M059J (cell line): ENCODE results near the gene ZNF18. TPM values are rescaled to one million over a fixed set of nuclear protein-coding genes. Genes with fewer than 3 reads are reported as not detected.
A peak's percentile ranks its signal among the peaks of the same experiment; 100 is the strongest.
"Not testable (repeated sequence)": the region's sequence is repeated elsewhere in the genome, so short reads cannot be mapped to it uniquely, and the experiment has no call there.

Experiments used
- DNase-seq: peaks from one replicate; pipeline ENCODE4 v3.0.0-alpha.2; 2012; ENCODE audit warnings: low read depth
- total RNA-seq: library from RNA; depleted of rRNA; stranded (reverse); fragments of >200 nt; shearing (Covaris generic); gene quantifications from 2 replicates; pipeline ENCODE4 v1.2.3, GENCODE V29; 2014

ZNF18 gene
- total RNA-seq, 1 experiment from 2014 or later, result 5.7 TPM

DNA sequence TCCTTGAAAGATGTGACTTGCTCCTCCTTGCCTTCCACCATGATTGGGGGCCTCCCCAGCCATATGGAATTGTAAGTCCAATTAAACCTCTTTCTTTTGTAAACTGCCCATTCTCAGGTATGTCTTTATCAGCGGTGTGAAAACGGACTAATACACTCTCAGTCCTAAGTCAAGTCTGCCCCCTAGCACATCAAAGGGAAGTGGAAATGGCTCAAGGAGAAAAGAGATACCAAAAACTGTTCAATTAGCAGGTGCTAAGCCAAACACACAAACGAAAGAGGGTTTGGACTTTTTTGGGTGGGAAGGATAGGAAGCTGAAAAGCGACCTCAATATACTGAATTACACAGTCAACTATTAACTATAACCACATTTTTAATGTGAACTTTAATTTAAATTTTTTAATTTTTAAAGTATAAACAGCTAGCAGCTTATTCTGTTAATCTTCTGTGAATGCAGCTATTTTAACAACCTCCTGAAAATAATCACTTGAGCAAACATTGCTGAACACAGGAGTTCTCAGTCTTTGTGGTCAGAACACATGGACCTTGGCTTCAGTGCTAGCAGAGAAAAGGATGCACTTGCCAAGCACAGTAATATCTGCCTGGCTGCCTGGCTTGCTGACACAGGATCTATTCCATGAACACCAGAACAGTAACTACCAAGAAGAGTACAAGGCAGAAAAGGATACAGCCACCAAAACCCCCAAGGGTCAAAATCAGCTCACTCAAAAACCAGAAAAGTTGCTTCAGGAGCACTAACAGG is 10.9 kb downstream of the ZNF18 start:
- DNase-seq, result no peak

DNA sequence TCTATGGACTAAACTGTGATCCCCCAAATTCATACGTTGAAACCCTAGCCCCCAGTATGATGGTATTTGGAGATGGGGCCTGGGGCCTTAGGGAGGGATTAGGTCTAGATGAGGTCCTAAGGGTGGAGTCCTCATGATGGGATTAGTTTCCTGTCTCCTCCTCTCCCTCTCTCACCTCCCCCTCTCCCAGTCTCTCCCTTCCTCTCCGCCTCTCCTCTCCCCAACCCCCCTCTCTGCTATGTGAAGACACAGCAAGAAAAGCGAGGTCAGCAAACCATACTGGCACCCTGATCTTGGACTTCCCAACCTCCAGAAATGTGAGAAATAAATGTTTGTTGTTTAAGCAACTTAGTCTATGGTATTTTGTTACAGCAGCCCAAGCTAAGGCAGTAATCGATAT is 15.4 kb downstream of the ZNF18 start:
- no peak for DNase-seq

DNA sequence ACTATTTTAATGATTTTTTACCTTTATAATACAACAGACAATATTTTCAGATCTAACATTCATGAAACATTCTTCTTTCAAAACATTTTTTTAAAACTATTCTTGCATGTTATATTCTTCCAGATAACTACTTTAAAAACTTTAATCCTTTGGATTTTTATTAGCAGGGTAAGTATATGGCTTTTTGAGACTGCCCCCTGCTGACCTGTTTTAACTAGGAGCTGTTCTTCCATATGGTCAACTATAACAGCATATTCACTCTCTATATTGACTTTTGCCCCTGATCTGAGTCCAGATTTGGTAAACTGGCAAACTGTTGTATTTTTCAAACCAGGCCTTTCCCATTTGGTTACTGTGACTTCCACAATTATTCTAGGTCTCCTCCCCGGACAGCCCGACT is 16.5 kb downstream of the ZNF18 start:
- DNase-seq, result no peak

DNA sequence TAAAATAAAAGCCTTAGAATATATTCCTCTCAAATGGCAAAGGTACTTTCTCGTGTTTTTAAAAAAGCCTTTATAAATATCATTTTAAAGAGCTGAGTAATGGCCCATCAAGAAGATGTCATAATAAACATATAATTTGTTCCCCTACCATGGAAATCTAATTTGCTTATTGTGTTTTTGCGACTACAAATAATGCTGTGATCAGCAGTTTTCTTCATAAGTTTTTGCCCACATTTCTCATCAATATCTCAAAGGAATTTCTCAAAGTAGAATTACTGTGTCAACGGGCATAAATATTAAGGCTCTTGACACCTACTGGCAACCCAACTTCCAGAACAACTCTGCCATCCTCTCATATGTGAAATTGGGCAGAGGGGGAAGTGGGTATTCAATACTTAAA is 17.5 kb downstream of the ZNF18 start:
- no peak for DNase-seq

DNA sequence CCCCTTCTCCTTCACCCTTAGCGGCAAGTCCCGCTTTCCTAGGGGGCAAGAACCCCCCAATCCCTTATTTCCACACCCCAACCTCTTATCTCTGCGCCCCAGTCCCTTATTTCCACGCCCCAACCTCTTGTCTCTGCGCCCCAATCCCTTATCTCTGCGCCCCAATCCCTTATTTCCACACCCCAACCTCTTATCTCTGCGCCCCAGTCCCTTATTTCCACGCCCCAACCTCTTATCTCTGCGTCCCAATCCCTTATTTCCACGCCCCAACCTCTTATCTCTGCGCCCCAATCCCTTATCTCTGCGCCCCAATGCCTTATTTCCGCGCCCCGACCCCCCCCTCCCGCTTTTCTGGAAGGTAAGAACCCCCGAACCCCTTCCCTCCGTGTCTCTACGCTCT is 24.5 kb downstream of the ZNF18 start:
- DNase-seq, result not testable (repeated sequence)

DNA sequence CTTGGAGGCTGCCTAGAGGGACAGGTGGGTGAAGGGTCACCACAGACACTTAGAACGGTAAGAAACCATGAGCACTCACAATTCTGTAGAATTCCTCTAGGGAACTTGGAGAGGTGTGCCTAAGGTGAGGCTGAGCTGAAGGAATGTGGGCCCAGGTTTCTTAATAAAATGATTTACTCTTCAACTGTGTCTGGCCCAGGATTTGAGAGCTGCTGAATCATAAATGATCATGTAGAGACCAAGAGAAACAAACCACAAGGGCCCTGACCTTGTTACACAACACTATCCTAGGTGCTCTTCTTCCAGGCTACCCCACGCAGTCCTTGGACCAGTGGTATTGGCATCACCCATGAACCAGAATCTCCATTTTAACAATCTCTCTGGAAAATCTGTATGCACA is 27.7 kb downstream of the ZNF18 start:
- DNase-seq, result no peak

DNA sequence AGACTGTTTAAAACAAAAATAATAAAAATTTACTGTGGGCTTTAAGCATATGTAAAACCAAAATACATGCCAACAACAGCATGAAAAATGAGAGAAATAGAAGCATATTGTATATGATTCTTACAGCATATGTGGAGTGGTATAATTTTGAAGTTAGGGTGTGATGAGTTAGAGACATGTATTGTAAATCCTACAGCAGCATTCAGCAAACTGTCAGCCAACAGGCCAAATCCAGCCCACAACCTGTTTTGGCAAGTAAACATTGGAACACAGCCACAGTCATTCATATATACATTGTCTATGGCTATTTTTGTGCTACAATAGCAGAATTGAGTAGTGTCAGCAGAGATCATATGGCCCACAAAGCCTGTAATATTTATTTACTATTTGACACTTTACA is 42.3 kb downstream of the ZNF18 start:
- no peak for DNase-seq

DNA sequence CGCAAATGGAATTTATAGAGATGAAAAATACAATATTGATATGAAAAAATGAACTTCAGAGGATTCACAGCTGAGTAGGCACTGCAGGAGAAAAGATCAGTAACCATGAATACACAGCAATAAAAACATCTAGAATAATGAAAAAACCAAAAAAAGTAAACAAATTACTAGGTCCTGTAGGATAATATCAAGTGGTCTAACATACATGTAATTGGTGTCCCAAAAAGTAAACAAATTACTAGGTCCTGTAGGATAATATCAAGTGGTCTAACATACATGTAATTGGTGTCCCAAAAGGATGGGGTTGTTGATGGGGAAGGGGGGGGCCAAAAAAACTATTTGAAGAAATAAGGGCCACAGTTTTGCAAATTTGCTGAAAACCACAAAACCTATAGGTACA is 43.4 kb downstream of the ZNF18 start:
- no peak for DNase-seq

DNA sequence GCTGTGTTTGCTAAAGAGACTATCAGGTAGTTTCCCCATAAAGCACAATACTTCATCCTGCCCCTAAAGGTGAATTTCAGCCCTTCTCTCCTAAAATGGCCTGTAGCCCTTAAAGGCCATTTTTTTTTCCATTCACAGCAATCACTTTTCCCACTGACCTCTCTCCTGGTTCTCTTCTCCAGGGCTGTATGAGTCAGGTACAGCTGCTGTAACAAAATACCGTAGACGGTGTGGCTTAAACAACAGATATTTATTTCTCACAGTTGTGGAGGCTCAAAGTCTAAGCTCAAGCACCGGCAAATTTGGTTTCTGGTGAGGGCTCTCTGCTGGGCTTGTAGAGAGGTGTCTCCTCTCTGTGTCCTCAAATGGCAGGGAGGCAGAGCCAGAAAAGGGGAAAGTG is 44.7 kb downstream of the ZNF18 start:
- no peak for DNase-seq

DNA sequence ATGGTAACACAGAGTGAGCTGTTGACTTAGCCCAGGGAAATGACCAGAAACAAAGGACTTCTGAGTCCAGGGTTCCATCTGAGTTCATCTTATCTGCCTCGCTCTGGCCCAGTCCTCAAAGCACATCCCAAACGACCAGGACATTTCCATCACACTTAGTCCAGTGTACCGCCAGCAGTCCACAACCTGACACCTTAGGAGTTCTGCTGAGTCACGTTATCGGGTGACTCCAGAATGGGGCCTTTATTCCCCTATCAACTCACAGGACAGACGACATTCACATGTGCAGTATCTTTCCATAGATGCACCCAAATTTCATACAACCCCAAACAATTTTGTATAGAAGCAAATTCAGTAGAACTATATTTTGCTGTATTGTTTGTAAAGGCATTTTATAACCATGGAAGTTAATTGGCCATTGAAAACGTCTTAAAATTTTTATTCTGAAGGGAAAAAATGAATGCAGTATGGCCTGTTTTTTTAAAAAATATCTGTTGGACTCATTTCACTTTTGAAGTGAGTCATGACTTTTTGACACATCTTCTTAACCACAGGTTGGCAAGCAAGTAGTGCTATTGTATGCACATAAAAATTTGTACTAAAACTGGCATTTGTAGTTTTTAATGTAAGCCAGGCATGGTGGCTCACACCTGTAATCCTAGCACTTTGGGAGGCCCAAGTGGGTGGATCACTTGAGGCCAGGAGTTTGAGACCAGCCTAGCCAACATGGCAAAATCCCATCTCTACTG is 46.3 kb downstream of the ZNF18 start:
- no peak for DNase-seq

DNA sequence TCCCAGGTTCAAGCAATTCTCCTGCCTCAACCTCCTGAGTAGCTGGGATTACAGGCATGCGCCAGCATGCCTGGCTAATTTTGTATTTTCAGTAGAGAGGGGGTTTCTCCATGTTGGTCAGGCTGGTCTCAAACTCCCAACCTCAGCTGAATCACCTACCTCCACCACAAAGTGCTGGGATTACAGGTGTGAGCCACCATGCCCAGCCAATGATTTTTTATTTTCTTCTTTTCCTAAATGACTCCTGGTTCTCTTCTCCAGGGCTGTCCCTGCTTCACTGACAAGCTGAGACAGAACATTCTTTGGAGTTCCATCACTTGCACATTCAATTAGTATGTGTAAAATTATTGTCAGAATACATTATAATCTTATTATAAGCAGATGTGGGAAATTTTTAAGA is 47.7 kb downstream of the ZNF18 start:
- not testable (repeated sequence) for DNase-seq

DNA sequence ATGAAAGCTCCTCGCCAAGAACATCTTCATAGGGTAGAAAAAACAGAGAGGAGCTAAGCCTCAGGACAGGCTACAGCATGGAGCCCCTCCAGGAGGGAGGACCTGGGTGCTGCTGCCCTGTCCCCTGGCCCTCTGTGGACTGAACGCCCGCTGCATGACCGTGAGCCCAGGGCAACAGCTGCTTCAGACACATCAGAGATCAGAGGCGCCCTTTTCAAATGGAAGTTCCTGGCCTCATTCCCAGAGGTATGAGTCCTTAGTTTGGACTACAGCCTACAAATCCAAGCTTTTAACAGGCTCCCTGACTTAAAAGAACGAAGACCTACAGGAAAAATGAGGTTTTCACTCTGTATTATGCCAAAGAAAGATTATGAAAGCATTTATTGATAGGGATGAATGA is 48.5 kb downstream of the ZNF18 start:
- DNase-seq, result peak; percentile 81

DNA sequence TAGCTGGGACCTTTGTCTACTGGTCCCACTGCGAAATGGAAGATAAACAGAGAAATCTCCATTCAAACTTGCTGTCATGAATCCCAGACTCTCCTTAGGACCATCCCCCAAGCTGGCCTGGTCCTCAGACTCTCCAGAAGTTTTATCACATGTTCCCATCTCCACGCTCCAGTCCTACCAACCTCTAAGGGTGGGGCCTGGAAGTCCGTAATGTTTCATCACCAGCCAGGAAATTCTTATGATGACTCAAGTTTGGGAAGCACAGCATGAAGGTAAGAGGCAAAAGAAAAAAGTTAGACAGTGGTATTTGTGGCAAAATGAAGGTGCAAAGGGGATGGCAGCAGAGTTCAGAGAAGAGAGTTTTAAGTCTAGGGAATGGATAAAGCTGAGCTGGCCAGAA is 52.7 kb downstream of the ZNF18 start:
- peak; percentile 47 for DNase-seq

DNA sequence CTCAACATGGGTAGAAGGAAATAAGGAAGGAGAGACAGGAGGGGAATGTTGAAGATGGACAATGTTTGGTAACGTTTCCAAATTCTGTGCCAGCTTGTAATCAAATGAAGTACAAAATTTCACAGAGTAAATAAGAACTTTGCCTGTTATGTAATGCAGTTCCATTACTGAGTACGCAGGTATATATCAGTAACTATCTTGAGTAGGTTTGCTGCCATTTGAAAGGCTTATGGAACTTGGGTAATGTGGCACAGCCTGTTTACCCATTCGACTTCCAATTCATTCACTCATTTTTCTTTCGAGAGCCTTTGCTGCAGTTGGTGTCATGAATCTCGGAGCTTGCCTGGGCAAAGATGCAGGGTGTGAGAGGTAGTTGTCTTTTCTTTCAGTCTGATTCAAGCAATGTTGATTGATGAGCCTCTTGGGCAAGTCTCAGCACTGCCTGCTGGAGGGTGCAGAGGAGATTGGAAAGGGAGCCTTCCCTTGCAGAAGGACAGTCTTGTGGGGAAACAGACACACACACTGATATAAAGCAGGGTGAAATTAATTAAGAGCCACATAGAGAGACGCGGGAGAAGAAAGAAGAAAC is 53.4 kb downstream of the ZNF18 start:
- DNase-seq, result no peak

DNA sequence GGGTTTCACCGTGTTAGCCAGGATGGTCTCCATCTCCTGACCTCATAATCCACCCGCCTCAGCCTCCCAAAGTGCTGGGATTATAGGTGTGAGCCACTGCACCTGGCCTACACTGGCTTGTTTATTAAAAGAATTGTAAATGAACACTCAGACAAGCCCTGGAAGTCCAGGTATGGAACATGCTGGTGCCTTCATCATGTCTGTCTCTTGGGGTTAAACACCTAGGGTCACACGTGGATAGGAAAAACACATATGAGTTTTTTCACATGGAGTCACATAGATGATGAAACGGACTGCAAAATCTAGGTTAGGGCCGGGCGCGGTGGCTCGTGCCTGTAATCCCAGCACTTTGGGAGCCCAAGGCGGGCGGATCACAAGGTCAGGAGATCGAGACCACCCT is 54.2 kb downstream of the ZNF18 start:
- not testable (repeated sequence) for DNase-seq

DNA sequence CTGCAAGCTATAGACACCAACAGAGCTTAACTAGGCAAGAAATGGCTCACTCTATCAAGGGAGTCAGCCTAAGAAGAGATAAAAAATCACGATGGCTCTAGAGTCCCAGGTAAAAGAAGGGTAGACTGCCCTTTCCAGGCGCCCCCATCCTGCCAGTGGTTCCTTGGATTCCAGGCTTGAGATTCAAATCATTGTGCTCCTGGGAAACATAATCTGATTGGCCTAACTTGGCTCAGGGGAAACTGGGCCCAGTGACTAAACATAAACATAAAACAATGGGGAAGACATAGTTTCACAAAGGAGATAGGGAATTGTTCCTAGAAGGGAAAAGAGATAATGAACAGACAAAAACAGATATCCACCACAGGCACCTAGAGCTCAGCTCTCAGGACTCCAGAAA is 56.4 kb downstream of the ZNF18 start:
- no peak for DNase-seq

DNA sequence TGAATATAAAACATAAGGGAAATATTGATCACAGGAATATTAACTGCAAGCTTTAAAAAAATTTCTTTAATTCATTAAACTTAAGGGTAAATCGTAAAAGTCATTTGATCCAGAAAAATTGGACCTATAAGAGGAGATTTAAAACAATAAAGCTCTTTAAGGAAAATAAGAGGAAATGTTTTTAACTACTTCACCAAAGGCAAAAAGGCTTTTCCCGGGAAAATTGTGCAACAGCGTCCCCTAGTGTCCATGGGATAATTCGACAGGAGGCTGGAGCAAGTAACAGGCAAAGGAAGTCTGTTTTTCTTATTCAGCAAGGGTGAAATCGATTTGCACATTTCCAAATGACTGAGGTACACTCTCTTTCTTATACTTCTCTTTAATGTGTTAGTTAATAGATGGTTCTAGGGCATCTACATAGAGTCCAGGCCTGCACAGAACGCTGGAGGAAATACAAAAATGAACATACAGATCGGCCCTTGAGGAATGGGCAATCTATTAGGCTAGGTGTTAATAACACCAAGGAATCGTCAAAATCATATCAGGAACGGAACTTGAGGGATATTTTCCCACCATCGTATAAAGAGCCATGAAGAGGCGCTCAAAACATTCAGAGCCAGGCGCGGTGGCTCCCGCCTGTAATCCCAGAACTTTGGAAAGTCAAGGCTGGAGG is 61.4 kb downstream of the ZNF18 start:
- peak; percentile 54 for DNase-seq

DNA sequence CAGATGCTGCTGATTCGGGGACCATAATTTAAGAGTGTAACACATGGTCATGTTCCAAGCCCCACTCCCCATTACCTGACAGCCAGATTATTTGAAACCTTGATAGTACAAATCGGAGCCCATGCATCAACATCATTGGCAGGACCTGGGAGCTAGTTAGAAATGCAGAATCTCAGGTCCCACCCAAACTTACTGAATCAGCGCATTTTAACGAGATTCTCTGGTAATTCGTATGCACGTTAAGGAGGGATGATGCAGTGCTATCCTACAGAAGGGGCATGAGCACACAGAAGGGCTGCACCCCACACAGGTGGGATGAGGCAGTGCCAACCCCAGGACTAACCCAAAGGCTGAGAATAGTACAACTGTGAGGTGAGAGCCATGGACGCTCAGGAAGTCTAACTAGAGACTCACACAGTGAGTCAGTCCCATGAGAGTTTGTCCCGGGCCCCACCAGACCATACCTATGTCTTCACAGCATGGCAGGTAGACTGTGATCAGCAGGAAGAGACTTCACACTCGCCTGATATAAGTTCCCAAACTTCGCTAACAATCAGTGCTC is 64.9 kb downstream of the ZNF18 start:
- no peak for DNase-seq

DNA sequence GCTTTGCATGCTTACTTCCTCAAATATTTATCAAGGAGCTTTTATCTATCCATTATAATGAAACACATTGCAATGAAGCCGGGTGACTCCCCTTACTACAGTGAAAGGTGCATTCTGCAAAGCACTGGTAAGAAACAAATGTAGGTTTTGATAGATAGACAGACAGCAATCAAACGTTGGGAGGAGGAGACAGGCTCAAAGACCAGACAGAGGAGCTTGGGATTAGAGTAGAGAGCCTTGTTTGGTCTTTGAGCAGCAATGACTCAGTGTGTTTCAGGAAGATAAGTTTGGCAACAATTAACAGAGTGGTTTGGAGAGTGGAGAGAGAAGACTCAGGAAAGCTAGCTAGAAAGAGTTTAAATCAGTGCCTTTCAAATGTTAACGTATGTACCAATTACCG is 68.8 kb downstream of the ZNF18 start:
- DNase-seq, result no peak
